ENCODE results near the gene MAGI3.
"Not testable (repeated sequence)": the region's sequence is repeated elsewhere in the genome, so short reads cannot be mapped to it uniquely, and the experiment has no call there.

The MAGI3 gene

DNA sequence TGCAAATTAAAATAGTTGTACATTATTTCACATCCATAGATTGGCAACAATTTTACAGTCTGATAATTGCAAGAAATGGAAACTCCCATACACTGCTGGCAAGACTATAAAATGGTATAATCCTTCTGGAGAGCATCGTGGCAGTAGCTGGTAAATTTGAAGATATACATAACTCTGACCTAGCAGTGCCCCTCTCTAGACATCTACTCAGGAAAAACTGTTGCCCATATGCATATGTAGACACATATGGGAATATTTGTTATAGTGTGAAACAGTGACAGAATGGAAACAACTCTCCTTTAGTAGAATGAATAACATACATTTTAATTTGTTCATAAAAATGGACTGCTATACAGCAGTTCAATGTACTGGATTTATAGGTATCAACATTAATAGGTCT is 191.8 kb downstream of the MAGI3 start:
- DNase-seq: no peak

DNA sequence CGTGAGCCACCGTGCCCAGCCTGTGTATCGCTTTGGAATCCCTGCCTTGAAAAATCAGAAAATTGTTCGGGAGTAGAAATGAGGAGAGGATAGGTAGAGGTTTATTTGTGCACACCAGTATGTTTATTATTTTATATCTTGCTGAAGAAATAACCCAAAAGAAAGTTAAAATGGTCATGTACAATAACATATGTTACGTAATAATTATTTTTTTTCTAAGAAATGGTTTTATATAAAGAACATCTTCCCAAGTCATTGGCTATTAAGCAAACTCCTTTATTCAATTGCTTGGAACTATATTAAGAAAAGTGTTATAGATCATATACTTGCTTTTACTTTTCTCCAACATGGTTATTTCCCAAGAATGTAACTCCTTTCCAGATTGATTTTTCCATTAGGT is 197.2 kb downstream of the MAGI3 start:
- DNase-seq: no peak

DNA sequence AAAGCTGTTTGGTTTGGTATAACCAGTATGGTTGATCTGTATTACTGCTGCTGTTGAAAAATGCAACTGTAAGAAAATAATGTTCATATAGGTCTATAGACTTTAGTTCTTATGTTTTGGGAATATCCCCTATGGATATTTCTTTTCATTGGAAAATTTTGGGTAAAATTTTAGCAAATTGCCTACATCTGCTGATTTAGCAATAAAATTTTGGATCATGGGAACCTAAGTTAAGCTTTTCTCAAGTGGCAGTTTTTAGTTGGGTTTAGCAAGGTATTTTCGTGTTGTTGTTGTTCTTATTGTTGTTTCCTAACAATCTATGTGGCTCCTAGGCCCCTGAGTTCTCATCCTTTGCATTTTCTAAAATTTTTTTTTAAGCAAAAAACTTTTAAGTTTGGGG is 201.9 kb downstream of the MAGI3 start:
- no peak for DNase-seq

DNA sequence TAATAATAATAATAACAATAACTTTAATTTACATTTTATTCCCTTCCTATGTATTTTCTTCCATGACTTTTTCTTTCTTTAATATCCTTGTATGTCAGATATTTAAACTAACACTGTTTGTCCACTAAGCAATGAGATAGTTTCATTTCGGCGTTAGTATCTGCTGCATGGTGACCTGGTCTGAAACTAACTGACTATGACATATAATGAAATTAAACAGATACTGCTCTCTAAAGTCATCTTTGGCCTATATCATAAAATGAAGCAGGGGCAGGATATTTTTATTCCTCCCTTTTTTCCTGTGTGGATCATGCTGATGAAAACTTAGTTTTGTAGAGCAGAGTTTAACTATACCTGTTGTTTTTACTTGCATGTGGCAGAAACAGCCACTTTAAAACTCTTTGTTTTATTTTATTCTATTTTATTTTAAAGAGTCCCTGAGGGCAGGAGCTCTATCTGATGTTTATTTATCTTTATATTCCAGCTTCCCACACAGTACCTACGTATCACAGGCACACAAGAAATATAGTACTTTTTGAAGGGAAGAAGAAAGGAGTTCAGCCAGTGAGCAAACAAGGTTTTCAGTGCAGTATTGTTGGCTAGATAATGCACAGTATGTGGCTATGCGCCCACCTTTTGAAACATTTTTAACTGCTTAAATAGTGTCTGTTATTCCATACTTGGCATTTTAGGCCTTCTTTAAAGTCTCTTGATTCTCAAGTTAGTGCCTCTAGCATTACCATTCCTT is 203.4 kb downstream of the MAGI3 start:
- DNase-seq: no peak

DNA sequence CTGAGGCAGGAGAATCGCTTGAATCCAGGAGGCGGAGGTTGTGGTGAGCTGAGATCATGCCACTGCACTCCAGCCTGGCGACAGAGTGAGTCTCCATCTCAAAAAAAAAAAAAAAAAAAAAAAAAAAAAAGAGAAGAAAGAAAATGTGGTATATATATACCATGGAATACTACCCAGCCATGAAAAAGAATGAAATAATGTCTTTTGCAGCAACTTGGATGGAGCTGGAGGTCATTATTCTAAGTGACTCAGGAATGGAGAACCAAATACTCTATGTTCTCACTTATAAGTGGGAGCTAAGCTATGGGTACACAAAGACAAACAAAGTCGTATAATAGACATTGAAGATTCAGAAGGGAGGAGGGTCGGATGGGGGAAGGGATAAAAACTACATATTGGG is 214.2 kb downstream of the MAGI3 start:
- DNase-seq: not testable (repeated sequence)

DNA sequence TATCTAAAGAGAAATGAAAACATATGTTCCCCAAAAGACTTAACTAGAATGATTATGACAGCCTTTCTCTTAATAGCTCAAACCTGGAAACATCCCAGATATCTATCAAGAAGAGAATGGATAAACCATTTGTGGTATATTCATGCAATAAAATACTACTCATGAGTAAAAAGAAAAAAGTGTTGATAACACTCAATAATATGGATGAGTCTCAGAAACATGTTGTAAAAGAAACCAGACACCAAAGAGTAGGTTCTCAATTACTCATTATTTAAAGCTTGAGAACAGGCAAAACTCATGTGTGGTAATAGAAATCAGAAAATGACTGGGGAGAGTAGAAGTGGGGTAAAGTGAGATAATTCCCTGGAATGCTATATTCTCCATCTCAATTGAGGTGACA is 214.8 kb downstream of the MAGI3 start:
- no peak for DNase-seq

DNA sequence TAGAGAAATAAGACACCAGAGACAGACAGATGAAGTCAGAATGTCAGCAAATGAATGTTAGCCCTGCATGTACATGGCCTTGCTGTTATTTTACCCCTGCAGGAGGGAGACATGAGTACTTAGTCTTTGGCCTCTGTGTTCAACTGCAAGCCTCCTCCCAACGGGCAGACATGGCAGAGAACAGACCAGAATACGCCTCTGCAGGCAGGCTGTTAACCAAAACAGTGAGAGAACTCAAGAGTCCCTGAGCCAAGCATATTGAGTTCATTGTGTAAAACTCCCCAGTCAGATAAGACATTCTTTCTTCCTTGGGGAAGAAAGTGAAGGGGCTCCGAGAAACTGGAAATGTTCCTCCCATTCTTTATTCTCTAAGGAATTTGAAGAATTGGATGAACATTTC is 218.1 kb downstream of the MAGI3 start:
- DNase-seq: no peak

DNA sequence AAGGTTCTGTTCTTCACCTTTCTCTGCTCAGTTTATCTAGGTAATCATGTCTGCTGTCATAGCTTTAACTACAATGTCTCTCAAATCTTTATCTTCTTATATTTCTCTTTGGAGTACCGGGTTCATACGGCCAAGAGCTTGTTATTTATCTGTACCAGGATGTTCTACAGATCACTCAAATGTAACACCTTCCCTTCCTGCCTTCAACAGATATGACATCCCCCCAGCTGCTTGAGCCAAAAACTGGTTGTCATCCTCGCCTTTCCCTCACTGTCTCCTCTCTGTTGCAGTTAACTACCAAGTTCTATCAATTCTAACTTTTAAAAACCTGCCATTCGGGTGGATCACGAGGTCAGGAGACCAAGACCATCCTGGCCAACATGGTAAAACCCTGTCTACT is 220.1 kb downstream of the MAGI3 start:
- no peak for DNase-seq

DNA sequence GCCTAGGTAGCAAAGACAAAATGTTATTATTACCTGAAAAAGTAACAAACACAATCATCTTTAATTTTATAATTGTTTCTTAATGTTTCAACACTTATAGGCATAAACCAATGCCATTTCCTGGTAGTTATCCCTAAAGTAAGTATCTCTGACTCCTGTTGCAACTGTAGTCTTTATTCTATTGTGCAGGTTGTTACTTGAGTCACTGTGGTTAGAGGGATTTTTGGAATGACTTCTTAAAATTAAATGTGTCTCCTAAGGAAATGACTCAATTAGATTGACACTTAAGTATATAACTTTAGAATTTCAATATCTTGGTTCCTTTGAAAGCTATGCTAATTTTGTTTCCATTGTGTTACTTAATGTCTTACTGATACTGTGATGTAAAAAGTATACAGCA is 225.1 kb downstream of the MAGI3 start:
- no peak for DNase-seq

DNA sequence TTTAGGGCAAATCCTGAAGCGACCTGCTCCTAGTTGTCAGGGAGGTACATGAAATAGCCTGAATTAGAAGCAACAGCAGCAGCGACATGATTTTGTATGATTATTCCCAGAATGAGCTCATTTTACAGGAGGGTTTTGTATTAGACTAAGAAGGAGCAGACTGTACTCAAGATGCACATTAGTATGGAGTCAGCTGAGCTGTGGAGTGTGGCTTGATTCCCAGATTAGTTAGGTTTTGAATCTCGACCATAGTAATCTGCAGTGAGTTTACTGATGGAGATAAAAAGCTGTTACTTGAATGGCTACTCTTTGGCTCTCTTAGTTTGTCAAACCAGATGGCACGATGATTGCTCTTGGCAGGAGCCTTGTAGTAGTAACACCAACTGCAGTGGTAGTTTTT is 225.8 kb downstream of the MAGI3 start:
- DNase-seq: no peak

DNA sequence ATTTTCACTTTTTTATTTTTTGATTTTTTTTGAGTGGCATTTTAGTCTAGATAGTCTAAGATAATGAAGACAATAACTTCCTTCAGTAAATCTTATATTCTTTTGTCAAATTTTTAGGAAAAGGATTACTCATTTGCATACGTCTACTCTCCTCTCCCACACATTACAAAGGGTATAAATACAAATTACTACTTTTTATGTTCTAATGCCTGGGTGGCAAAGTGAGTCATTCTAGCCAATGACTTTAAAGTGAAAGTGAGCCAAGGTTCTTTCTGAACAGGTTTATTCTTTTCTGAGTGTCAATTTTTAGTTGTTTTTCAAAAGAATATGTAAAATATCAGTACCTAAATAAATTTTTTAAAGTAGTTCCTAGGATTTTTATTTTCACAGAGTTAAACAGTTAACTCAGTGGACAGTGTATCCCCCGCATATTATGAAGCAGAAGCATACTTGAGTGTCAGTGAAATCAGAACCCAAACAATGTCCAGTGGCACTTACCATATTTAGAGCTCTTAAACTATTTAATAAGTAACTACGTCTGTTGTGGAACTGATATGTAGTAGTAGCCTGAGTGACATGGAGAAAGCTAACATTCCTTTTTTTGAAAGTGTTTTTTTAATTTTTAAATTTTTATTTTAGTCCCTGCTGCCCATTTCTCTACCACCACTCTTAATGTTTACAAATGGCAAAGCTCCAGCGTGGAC is 227.3 kb downstream of the MAGI3 start:
- DNase-seq: no peak

DNA sequence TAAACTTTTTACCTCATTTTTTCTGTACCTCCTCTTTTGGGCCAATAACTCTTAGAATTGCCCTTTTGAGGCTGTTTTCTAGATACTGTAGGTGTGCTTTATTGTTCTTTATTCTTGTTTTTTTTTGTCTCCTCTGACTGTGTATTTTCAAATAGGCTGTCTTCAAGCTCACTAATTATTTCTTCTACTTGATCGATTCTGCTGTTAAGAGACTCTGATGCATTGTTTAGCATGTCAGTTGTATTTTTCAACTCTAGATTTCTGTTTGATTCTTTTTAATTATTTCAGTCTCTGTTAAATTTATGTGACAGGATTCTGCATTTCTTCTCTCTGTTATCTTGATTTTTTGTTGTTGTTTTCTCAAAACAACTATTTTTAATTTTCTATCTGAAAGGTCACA is 238.7 kb downstream of the MAGI3 start:
- DNase-seq: no peak

DNA sequence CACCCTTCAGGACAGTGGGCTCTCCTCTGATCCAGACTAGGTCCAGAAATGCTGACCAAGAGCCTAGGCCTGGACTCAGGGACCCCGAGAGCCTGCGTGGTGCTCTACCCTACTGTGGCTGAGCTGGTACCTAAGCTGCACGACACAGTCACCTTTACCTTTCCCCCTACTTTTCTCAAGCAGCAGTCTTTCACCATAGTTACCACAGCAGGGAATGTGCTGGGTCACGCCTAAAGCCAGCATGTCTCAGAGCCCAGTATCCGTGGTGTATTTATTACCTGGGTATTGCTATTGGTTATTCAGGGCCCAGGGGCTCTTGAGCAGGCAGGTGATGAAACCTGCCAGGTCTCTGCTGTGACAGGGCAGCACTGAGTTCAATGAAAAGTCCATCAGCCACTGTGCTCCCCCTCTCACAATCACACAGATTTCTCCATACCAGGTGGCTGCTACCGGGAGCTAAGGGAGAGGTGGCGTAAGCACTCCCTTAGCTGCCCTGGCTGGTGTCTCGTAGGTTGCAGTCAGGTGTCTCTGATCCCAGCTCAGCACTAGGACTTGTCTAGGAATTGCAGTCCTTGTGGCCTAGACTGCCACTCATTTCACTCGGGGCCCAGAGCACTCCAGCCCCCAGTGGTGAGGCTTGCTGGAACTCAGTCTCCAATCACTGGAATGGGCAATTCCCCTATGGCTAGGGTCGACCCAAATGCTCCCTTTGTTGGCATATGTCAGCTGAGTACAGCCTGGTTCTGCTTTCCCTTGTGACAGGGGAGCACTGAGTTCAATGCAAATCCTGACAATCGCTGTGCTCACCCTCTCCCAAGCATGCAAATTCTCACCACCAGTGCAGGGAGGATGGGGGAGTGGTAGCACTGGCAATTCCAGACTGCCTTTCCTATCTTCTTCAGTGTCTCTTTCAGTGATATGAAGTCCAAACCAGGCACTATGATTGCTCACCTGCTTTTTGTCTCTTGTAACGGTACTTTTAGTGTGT is 240.3 kb downstream of the MAGI3 start:
- no peak for DNase-seq

DNA sequence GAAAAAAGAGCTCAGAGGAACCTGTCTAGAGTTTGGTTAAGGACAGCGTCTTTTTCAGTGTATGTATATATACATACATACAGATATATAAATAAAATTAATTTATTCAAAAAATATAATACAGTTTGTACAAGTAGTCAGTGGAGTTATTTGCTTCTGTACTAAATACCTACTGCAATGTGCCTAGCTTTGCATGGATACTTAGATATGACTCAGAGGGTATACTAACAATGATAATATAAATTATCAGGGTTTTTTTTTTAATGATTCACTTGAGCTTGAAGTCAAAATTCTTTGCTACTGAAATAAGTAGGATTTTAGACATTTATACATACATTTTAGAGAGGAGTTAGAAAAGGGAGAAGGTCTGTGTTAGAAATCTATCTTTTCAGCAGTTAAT is 251.1 kb downstream of the MAGI3 start:
- DNase-seq: no peak

DNA sequence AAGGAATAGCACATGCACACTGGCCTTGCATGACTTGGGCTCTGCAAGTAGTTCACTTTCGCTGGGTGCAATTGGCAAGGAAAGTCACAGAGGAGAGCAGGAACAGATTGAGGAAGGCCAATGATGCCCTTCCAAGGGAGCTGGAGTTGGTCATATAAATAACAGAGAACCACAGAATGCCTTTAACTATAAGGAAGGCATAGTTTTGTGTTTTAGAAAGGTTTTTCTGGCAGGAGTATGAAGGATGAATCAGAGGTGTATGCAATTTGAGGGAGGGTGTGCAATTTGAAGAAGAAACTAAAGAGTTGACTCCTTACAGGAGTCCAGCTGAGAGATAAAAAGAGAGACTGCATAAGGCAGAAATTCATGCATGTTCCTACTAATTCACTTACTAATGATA is 256.8 kb downstream of the MAGI3 start:
- no peak for DNase-seq

DNA sequence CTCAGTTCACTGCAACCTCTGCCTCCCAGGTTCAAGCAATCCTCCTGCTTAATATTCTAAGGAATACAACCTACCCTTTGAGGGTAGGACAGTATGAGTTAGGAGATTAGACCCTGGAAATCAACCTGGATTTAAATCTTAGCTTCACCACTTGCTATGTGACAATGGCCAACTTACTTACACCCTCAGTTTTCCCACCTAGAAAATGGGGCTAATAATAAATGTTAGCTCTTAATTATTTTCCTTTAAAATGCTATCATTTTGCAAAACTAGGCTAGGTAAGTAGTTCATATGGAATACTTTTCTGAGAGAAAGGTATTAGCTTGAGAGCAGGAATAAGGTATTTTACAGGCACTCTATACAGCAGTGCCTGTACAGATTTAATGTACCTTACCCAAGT is 258.2 kb downstream of the MAGI3 start:
- DNase-seq: no peak

DNA sequence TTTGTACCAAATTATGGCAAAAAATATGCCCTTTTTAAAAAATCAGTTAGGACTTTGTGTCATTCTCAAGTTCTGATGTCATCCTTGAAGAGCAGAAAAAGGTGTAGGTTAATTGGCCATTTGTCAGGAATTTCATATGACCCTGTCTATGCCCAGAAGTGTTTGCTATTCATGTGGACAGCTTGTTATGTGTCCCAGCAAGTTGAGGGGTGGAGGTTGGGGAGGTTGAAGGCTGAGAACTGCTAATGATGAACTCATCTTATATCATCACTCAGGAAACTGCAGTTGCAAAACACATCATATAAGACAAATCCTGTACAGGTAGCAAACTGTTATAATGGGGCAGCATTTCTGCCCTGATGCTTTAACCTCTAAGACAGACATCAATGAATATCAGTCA is 262.5 kb downstream of the MAGI3 start:
- no peak for DNase-seq

DNA sequence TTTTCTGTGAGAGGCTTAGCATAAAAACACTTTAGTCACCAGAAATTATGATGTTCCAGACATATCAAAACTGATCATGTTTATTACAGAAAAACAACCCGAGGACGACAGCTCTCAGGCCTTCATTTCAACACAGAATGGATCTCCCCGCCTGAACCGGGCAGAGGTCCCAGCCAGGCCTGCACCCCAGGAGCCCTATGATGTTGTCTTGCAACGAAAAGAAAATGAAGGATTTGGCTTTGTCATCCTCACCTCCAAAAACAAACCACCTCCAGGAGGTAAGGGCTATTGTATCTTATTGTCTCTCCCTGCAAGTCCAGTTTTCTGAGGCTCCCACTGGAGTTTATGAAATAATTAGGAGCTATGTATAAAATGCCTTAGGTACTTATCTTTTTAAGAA is 263.4 kb downstream of the MAGI3 start:
- DNase-seq: no peak

DNA sequence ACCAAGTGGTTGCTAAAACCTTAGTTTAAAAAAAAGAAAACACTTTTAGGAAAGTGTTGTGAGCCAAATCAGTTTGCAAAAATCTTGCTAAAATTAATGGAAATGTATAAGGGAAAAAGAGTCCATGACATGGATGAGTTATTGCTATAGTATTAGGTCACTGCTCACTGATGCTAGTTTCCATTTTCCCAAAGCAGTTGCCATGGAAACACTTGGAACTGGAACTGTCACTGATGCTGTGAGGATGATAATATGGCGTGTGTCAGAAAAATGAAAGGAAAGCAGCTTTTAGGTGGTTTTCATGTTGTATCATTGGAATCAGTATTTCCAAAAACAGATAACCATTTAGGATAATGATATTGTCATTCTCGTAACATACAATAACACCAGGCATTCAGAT is 264.6 kb downstream of the MAGI3 start:
- no peak for DNase-seq

DNA sequence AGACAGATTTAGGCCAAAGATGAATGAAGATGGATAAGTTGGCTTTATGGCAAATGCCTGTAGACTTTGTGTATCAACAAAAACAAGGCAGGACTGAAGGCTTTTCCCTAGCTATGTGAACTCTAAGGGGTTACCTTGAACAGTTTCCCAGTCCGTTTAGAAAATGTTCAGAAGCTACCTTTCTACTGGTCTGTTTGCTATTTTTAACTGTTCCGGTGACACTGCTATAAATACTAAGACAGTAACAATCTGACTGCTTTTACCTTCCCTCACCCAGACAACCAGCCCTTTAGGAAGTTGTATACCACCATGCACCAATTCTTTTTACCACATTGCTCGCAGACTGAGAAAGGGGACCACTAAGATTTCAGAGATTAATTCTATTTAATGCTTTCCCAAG is 266.8 kb downstream of the MAGI3 start:
- DNase-seq: no peak

DNA sequence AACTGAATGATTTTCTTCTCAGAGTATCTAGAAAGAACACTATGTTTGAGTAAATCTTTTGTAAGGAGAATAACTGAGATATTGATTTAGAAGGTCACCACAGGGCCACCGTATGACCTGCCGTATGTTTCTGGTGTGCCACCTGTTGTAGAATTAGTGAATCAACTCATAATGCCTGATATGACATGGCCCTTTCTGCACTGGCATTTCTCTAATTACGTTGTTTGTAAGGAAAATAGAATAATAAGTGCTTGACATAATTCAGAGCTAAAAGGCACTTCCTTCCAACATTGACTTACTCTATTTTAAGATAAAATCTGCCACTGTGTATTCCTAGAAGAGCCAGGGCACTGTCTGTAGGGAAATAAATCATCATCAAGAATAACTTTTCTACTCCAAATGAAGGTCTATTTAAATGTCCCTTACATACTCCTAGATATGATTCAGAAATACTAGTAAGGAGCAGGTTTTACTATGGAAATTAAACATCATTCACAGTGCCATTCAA is 267.3 kb downstream of the MAGI3 start:
- DNase-seq: no peak

DNA sequence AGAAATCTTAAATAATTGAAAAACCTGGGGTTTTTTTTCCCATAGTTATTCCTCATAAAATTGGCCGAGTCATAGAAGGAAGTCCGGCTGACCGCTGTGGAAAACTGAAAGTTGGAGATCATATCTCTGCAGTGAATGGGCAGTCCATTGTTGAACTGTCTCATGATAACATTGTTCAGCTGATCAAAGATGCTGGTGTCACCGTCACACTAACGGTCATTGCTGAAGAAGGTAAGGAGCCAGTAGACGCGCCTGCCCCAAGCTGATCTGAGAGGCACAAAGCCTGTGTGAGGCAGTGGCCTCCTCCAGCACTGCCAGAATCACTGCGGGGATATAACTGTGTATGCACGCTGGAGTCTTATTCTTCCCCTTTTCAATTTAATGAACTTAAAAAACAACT is 268.7 kb downstream of the MAGI3 start:
- no peak for DNase-seq

DNA sequence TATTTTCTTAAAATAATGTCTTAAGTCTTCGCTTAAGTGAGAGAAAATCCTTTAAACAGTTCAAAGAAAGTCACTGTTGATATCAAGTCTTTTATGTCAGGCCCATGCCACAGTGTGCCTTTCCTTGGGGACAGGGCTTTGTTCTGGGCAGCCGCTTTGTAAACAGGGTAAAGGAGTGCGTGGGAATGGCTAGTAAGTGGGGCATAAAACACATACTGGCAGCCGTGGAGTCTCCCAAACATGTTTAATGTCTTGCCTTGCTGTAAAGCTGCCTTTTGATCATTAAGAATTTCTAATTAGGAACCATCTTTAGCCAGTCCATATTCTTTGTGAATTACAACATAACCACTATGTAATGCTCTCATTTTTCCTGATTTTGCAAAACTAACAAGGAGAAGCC is 269.2 kb downstream of the MAGI3 start:
- DNase-seq: no peak

Measured in left hindlimb (tissue), 1 donor.